ENCODE results near the gene NTHL1.

NTHL1 gene

DNA sequence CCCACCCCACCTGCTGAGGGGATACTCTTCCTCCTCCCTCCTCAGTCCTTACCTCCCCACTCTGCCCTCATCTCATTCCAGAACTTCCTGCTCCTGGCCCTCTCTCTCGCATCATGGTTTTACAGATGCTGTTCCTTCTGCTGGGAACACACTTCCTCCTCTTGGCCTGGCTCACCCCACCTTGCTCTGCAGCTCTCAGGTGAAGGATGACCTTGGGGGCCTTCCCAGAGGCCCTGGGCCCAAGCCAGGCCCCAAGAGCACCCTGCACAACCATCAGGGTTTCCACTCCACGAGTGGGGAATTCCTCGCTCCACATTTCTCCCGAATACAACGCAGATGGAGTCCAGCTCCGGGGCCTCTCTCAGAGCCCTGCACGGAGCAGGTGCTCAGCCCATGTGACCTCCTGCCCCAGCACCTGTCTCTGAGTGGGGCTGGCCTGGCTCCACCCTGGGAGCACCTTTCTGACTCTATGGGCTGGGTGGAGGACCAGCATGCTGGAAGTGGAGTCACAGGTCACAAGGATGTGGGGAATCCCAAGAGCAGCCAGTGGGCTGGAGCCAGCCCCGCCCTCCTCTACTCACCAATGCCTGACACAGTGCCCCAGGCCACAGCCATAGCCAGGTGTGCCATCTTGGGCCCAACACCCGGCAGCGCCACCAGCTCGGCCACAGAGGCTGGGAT is 4.5 kb downstream of the NTHL1 start:
- DNase-seq, result no peak
- Histone ChIP-seq H3K27ac (ENCODE audit: insufficient read depth, low read length, poor library complexity, severe bottlenecking) (no peak overlapping the region), H3K27me3 (replicated peaks; ENCODE audit: control insufficient read depth, insufficient read depth, low read length, poor library complexity, severe bottlenecking) (no peaks in the 10 kb centered on the region), H3K36me3 (ENCODE audit: control insufficient read depth, insufficient read depth, low read length) (no peaks in the 10 kb centered on the region), H3K4me1 (ENCODE audit: control insufficient read depth, insufficient read depth, low read length, poor library complexity, severe bottlenecking) (peaks cover 10% of the 10 kb centered on the region), H3K4me3 (ENCODE audit: insufficient read depth, low read depth, low read length, poor library complexity, severe bottlenecking) (no peak overlapping the region), H3K9me3 (ENCODE audit: control insufficient read depth, low read length) (no peaks in the 10 kb centered on the region)

DNA sequence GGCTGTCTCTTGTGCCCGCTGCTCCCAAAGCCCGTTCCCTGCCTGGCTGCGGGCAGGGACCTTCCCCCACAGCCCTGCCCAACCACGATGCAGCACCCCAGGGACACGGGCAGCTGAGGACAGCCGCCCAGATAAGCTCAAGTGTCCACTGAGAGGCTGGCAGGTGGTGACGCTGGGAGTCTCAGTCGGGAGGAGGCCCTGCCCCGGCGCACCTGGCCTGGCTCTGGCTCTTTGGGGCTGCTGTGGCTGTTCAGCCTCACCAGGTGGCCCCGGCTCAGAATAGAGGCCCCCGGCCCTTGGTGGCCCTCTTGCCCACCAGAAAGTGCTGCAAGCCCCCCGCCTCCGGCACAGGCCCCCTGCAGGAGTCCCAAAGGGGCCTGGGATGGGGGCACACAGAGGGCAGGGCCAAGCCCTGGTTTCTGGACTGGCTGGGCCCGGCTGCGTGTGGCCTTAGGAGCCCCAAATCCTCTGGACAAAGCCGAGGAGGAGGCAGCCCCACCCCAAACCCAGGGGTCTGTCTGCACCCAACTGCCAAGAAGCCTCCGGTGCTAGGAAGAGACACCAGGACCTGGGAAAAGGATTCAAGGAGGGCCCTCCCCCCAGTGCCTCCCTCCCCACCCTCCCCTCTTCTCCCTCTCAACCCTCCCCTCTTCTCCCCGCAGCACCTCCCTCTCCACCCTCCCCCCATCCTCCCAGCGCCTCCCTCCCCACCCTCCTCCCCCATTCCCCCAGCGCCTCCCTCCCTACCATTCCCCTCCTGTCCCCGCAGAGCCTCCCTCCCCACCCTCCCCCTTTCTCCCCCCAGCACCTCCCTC is 5.3 kb downstream of the NTHL1 start:
- no peaks in the 10 kb centered on the region for H3K36me3 ChIP-seq (ENCODE audit: control insufficient read depth, insufficient read depth, low read length)
- no peak for DNase-seq

DNA sequence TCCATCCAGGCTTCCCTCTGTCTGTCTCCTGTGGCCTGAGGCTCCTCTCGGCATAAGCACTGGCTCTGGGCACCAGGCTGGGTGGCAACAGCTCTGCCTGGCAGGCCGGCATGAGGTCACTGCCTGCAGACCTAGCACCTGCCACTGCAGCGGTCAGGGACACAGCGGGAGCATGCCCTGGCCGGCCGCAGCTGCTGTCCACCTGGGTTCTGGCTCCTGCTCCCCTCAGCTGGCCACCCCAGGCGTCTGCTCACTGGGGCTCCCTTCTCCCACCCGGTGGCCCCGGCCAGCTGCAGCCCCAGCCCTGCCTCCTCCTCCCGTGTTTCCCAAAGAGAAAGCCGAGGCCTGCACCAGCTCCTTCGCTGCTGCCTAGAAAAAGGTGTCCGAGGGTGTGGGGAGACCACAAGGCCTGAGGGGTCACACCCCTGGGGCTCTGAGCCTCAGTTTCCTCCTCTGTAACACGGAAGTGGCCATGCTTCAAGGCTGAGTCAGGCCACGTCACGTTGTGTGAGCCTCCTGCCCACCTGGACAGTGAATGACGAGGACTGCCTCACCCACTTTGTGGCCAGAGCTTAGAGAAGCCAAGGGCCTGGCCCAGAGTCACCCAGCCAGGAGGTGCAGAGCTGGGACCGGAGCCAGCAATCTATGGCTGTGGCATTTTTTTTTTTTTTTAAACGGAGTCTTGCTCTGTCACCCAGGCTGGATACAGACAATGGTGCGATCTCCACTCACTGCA is 6.7 kb downstream of the NTHL1 start:
- DNase-seq, result no peak
- H3K27ac ChIP-seq (ENCODE audit: insufficient read depth, low read length, poor library complexity, severe bottlenecking), result no peak overlapping the region
- H3K36me3 ChIP-seq (ENCODE audit: control insufficient read depth, insufficient read depth, low read length), result no peaks in the 10 kb centered on the region
- no peak overlapping the region for H3K4me3 ChIP-seq (ENCODE audit: insufficient read depth, low read depth, low read length, poor library complexity, severe bottlenecking)
- no peaks in the 10 kb centered on the region for H3K9me3 ChIP-seq (ENCODE audit: control insufficient read depth, low read length)
- H3K4me1 ChIP-seq (ENCODE audit: control insufficient read depth, insufficient read depth, low read length, poor library complexity, severe bottlenecking), result peaks cover 2% of the 10 kb centered on the region
- no peaks in the 10 kb centered on the region for H3K27me3 ChIP-seq (replicated peaks; ENCODE audit: control insufficient read depth, insufficient read depth, low read length, poor library complexity, severe bottlenecking)

More for the DNA sequence above, 5.3 kb downstream of the NTHL1 start:
- peaks cover 9% of the 10 kb centered on the region for H3K4me1 ChIP-seq (ENCODE audit: control insufficient read depth, insufficient read depth, low read length, poor library complexity, severe bottlenecking)
- no peaks in the 10 kb centered on the region for H3K9me3 ChIP-seq (ENCODE audit: control insufficient read depth, low read length)
- H3K27me3 ChIP-seq (replicated peaks; ENCODE audit: control insufficient read depth, insufficient read depth, low read length, poor library complexity, severe bottlenecking), result no peaks in the 10 kb centered on the region
- no peak overlapping the region for H3K27ac ChIP-seq (ENCODE audit: insufficient read depth, low read length, poor library complexity, severe bottlenecking)
- no peak overlapping the region for H3K4me3 ChIP-seq (ENCODE audit: insufficient read depth, low read depth, low read length, poor library complexity, severe bottlenecking)

DNA sequence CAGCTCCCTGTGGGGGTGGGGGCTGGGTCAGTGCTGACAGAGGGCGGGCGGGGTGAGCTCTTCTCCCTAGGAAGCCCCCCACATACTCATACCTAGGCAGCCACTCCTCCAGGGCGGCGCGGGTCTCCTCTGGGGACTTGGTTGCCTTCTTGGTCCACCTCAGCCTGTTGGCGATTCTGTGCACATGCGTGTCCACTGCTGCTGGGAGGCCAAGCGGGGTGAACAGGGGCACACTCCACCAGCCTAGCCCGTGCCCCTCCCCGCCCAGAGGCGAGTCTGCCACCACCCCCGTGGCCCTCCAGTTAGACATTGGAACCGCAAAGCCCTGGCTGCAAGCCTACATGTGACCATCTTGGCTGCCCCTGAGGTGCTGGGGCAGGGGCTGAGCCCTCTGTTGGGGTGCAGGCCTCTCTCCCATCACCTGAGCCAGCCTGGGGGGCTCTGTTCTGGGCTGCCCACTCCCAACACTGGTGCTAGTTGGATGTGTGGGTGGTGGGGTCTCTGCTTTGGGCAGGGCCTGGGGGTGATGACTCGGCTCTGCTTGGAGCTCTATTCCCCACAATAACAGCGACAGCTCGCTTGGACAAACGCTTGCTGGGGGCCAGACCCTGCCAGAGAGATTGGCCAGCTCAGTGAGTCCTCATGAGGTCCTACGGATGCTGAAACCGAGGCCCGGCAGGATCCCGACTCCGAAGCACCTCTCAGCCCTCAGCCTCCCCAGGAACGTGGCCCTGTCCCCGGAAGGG is 7.4 kb downstream of the NTHL1 start:
- no peaks in the 10 kb centered on the region for H3K36me3 ChIP-seq (ENCODE audit: control insufficient read depth, insufficient read depth, low read length)
- no peaks in the 10 kb centered on the region for H3K27me3 ChIP-seq (replicated peaks; ENCODE audit: control insufficient read depth, insufficient read depth, low read length, poor library complexity, severe bottlenecking)
- H3K9me3 ChIP-seq (ENCODE audit: control insufficient read depth, low read length), result no peaks in the 10 kb centered on the region
- DNase-seq, result no peak
- H3K4me1 ChIP-seq (ENCODE audit: control insufficient read depth, insufficient read depth, low read length, poor library complexity, severe bottlenecking), result peaks cover 2% of the 10 kb centered on the region
- no peak overlapping the region for H3K27ac ChIP-seq (ENCODE audit: insufficient read depth, low read length, poor library complexity, severe bottlenecking)
- H3K4me3 ChIP-seq (ENCODE audit: insufficient read depth, low read depth, low read length, poor library complexity, severe bottlenecking), result no peak overlapping the region

DNA sequence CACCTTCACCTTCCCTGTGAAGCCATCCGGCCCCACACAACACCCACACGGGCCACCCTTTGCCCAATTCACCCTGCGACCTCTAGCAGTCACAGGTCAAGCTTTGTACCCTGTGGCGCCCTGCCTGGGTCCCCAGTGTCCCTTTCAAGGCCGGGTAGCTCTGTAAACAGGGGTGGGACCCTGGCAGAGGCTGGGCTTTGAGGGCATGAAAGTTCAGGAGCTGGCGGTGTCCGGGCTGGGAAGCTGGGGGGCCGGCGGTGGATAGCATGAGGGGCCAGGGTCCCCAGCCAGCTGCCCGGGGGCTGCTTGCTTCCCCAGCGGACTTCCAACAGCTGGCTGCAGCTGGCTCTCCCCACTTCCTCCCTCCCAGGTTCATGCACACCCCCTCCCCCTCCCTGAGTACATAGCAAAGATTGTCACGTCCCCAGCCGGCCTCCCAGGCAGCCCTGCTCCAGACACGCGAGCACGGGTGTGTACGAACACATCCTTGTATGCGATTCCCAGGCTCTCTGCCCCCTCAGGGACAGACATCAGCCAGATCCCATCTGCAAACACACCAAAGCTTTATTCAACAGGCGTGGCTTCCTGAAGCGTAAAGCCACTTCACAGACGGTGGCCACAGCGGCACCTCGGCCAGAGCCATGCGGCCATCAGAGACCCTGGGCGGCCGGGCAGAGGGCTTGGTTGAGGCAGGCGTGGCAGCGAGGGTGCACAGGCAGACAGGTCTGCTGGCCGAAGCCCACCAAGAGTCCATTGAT is 8.2 kb downstream of the NTHL1 start:
- no peak overlapping the region for H3K27ac ChIP-seq (ENCODE audit: insufficient read depth, low read length, poor library complexity, severe bottlenecking)
- peaks cover 2% of the 10 kb centered on the region for H3K4me1 ChIP-seq (ENCODE audit: control insufficient read depth, insufficient read depth, low read length, poor library complexity, severe bottlenecking)
- H3K27me3 ChIP-seq (replicated peaks; ENCODE audit: control insufficient read depth, insufficient read depth, low read length, poor library complexity, severe bottlenecking), result no peaks in the 10 kb centered on the region
- no peak overlapping the region for H3K4me3 ChIP-seq (ENCODE audit: insufficient read depth, low read depth, low read length, poor library complexity, severe bottlenecking)
- DNase-seq, result no peak
- H3K9me3 ChIP-seq (ENCODE audit: control insufficient read depth, low read length), result no peaks in the 10 kb centered on the region
- no peaks in the 10 kb centered on the region for H3K36me3 ChIP-seq (ENCODE audit: control insufficient read depth, insufficient read depth, low read length)

DNA sequence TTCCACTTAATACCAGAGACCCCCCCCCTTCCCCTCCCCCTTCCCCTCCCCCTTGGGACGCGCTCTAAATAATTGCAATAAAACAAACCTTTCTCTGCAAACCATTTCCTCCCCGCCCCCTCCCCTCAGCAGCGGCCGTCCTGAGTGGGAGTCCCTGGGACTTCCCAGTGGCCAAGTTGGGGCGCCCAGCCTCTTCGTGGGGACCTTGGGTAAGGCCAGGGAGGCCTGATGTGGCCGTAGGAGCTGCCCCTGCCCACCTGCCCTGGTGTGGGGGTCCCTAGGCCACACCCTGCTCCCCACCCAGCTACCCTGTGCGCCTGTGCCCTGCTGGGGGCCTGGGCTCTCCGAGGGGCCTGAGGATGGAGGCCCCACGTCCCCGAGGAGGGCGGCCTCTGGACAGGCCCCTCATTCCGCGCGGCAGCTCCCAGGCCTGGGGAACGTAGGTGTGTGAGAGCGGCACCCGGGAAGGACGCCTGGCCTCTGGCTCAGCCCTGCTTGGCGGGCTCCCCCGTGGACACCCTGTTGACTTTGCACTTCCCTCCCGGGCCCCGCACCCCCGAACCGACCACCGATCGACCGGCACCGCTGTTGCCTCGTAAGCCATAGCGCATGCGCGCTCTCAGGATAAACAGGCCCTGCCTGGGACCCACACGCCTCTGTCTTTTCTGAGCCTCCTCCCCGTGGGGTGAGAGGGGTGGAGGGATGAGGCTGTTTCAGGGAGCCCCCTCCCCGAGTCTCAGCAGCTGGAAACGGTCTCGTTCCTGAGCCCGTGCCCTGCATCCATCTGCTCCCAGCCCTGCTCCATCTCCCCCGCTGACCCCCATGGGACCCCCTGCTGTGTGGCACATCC is 9.0 kb downstream of the NTHL1 start:
- H3K27ac ChIP-seq (ENCODE audit: insufficient read depth, low read length, poor library complexity, severe bottlenecking), result no peak overlapping the region
- no peak overlapping the region for H3K4me3 ChIP-seq (ENCODE audit: insufficient read depth, low read depth, low read length, poor library complexity, severe bottlenecking)
- H3K9me3 ChIP-seq (ENCODE audit: control insufficient read depth, low read length), result no peaks in the 10 kb centered on the region
- H3K4me1 ChIP-seq (ENCODE audit: control insufficient read depth, insufficient read depth, low read length, poor library complexity, severe bottlenecking), result no peaks in the 10 kb centered on the region
- no peaks in the 10 kb centered on the region for H3K36me3 ChIP-seq (ENCODE audit: control insufficient read depth, insufficient read depth, low read length)
- H3K27me3 ChIP-seq (replicated peaks; ENCODE audit: control insufficient read depth, insufficient read depth, low read length, poor library complexity, severe bottlenecking), result no peaks in the 10 kb centered on the region
- no peak for DNase-seq

DNA sequence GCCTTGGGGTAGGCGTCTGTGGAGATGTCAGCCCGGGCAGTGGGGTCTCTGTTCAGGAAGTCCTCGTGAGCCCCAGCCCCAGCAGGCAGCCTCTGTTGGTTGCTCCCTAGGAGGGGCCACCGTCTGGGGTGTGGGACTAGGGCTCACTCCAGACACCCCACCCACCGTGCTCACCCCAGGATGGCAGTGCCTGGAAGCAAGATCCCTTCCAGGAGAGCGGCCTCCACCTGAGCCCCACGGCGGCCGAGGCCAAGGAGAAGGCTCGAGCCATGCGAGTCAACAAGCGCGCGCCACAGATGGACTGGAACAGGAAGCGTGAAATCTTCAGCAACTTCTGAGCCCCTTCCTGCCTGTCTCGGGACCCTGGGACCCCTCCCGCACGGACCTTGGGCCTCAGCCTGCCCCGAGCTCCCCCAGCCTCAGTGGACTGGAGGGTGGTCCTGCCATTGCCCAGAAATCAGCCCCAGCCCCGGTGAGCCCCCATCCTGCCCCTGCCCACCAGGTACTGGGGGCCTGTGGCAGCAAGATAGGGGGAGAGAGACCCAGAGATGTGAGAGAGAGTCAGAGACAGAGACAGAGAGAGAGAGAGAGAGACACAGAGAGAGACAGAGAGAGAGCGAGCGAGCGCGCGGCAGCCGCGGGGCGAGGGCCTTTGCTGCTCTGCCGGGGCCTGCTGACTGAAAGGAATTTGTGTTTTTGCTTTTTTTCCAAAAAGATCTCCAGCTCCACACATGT is 9.8 kb downstream of the NTHL1 start:
- Histone ChIP-seq H3K27me3 (replicated peaks; ENCODE audit: control insufficient read depth, insufficient read depth, low read length, poor library complexity, severe bottlenecking) (no peaks in the 10 kb centered on the region), H3K36me3 (ENCODE audit: control insufficient read depth, insufficient read depth, low read length) (no peaks in the 10 kb centered on the region), H3K4me3 (ENCODE audit: insufficient read depth, low read depth, low read length, poor library complexity, severe bottlenecking) (no peak overlapping the region), H3K4me1 (ENCODE audit: control insufficient read depth, insufficient read depth, low read length, poor library complexity, severe bottlenecking) (no peaks in the 10 kb centered on the region), H3K27ac (ENCODE audit: insufficient read depth, low read length, poor library complexity, severe bottlenecking) (no peak overlapping the region), H3K9me3 (ENCODE audit: control insufficient read depth, low read length) (no peaks in the 10 kb centered on the region)
- DNase-seq, result no peak

DNA sequence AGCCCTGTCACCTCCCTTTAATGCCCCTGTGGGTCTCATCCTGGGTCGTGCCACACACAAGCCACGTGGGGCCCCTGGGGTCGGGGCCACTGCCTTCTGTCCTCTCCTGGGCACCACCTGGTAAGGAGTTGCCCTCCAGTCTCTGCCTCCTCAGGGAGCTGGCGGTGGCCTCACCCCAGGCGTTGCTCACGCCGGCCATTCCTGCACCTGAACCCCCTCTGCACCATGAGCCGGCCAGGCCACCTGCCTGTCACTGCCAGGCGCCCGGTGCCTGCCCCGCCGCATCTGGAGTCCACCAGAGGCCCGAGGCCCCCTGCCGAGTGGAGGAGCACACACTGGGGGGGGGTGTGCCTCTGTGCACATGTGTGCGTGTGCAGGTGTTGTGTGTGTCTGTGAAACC is 10.5 kb downstream of the NTHL1 start:
- Histone ChIP-seq H3K27ac (ENCODE audit: insufficient read depth, low read length, poor library complexity, severe bottlenecking) (no peak overlapping the region), H3K4me1 (ENCODE audit: control insufficient read depth, insufficient read depth, low read length, poor library complexity, severe bottlenecking) (no peaks in the 10 kb centered on the region), H3K4me3 (ENCODE audit: insufficient read depth, low read depth, low read length, poor library complexity, severe bottlenecking) (no peak overlapping the region), H3K9me3 (ENCODE audit: control insufficient read depth, low read length) (no peaks in the 10 kb centered on the region), H3K36me3 (ENCODE audit: control insufficient read depth, insufficient read depth, low read length) (no peaks in the 10 kb centered on the region), H3K27me3 (replicated peaks; ENCODE audit: control insufficient read depth, insufficient read depth, low read length, poor library complexity, severe bottlenecking) (no peaks in the 10 kb centered on the region)
- no peak for DNase-seq

All from effector memory CD4-positive, alpha-beta T cell (primary cell).